ENCODE measurements around the gene CDKL4. TPM values are rescaled to one million over a fixed set of nuclear protein-coding genes. Genes with fewer than 3 reads are reported as not detected.
"Not testable (repeated sequence)": the region's sequence is repeated elsewhere in the genome, so short reads cannot be mapped to it uniquely, and the experiment has no call there.

The CDKL4 gene
- total RNA-seq, 4 donors from 2014 or later, result 0.34 to 2.5 (median 0.96) TPM

DNA sequence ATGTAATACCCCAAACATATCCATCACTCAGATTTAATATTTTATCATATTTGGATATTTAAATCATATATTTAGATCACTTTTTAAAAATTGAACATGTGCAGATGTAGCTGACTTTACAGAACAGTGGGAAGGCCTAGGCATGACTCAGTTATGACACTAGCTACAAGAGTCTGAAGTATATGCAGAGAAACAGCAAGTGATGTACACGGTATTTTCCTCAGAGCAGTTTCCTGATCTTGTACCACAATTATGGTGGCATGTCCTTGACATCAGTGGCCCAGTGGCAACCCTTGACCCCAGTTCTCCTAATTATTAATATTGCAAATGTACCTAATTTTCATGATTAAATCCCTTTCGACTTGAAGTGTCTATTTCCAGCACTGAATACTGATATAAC lies 28.2 kb downstream of the CDKL4 start:
- Histone ChIP-seq H3K4me1 (no peaks in the 10 kb centered on the region), H3K27me3 (no peaks in the 10 kb centered on the region), H3K4me3 (replicated peaks in 1 of 3) (no peak overlapping the region), H3K9me3 (no peaks in the 10 kb centered on the region), H3K27ac (no peak overlapping the region), H3K36me3 (no peaks in the 10 kb centered on the region)
- TF ChIP-seq, protein P1, sequence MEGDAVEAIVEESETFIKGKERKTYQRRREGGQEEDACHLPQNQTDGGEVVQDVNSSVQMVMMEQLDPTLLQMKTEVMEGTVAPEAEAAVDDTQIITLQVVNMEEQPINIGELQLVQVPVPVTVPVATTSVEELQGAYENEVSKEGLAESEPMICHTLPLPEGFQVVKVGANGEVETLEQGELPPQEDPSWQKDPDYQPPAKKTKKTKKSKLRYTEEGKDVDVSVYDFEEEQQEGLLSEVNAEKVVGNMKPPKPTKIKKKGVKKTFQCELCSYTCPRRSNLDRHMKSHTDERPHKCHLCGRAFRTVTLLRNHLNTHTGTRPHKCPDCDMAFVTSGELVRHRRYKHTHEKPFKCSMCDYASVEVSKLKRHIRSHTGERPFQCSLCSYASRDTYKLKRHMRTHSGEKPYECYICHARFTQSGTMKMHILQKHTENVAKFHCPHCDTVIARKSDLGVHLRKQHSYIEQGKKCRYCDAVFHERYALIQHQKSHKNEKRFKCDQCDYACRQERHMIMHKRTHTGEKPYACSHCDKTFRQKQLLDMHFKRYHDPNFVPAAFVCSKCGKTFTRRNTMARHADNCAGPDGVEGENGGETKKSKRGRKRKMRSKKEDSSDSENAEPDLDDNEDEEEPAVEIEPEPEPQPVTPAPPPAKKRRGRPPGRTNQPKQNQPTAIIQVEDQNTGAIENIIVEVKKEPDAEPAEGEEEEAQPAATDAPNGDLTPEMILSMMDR (IDR thresholded peaks at IDR 0.05), result no peak
- no peak for TF ChIP-seq POLR2A (IDR thresholded peaks at IDR 0.05)
- DNase-seq, result no peak
- intact Hi-C loops (cut with DNase I), result no loop called here
- WGBS, 2 donors, result 84 to 90% methylated on average over 2 of the region's 2 CpGs

DNA sequence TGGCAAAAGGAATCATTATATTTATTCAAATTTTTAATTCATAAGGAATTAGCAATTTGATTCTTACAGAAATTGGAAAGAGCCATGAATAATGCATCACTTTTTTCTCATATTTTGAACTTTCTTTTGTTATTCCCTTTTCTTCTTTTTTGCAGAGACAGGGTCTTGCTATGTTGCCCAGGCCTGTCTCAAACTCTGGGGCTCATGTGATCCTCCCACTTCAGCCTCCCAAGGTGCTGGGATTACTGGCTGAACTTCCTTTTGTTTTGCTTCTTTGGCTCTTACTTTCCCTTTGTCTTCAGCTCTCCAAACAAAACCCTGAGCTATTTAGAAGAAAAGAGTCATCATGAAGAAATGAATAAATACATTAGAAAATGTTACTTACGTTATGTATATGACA lies 30.8 kb downstream of the CDKL4 start:
- Histone ChIP-seq H3K4me1 (no peaks in the 10 kb centered on the region), H3K9me3 (no peaks in the 10 kb centered on the region), H3K36me3 (no peaks in the 10 kb centered on the region), H3K27ac (no peak overlapping the region), H3K27me3 (no peaks in the 10 kb centered on the region), H3K4me3 (replicated peaks in 1 of 3) (no peak overlapping the region)
- 94 to 97% methylated on average over 1 of the region's 1 CpG for WGBS, 2 donors
- no peak for TF ChIP-seq POLR2A (IDR thresholded peaks at IDR 0.05)
- TF ChIP-seq, protein P1 (IDR thresholded peaks at IDR 0.05), result no peak
- DNase-seq, result no peak
- intact Hi-C loops (cut with DNase I), result no loop called here

DNA sequence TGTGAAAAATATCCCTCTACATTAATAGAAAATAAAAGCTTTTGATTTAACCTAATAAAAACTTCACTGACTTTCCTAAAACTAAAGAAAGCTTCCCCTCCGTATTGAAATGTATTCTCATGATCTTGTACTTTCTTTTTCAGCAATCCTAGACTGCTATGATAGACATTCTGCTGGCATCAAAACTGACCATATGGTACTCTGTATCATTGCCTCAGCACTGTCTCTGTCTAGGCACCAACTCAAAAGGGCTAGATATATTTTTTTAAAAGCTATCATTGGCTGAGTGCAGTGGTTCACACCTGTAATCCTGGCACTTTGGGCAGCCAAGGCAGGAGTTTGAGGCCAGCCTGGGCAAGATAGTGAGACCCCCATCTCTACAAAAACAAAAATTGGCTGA lies 32.9 kb downstream of the CDKL4 start:
- TF ChIP-seq, protein P1 (IDR thresholded peaks at IDR 0.05), result no peak
- no peak for TF ChIP-seq POLR2A (IDR thresholded peaks at IDR 0.05)
- Histone ChIP-seq H3K36me3 (no peaks in the 10 kb centered on the region), H3K27ac (no peak overlapping the region), H3K4me1 (no peaks in the 10 kb centered on the region), H3K9me3 (no peaks in the 10 kb centered on the region), H3K4me3 (replicated peaks in 1 of 3) (no peak overlapping the region), H3K27me3 (no peaks in the 10 kb centered on the region)
- intact Hi-C loops (cut with DNase I), result no loop called here
- no peak for DNase-seq
- 91 to 94% methylated on average over 1 of the region's 1 CpG for WGBS, 2 donors

DNA sequence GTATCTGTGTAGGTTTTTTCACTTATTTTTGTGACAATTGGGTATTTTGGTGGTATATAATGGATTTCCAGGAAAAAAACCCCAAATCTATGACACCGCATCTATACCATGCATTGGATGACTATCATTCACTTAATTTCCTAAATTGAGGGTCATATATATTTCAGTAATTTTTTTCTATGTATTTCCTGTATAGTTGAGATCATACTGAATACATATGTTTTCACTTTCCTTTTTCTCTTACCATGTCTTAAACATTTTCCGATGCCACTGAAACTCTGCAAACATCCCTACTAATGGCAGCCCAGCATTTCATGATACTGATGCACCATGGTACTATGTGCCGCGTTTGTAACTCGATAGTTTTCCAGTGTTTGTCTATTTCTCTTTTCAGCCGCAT lies 40.4 kb downstream of the CDKL4 start:
- Histone ChIP-seq H3K4me3 (replicated peaks in 1 of 3) (no peak overlapping the region), H3K36me3 (no peaks in the 10 kb centered on the region), H3K4me1 (no peaks in the 10 kb centered on the region), H3K27me3 (no peaks in the 10 kb centered on the region), H3K27ac (no peak overlapping the region), H3K9me3 (no peaks in the 10 kb centered on the region)
- intact Hi-C loops (cut with DNase I), result no loop called here
- no peak for TF ChIP-seq POLR2A (IDR thresholded peaks at IDR 0.05)
- TF ChIP-seq, protein P1 (IDR thresholded peaks at IDR 0.05), result no peak
- 95% methylated on average over 5 to 6 of the region's 6 CpGs for WGBS, 2 donors
- no peak for DNase-seq

DNA sequence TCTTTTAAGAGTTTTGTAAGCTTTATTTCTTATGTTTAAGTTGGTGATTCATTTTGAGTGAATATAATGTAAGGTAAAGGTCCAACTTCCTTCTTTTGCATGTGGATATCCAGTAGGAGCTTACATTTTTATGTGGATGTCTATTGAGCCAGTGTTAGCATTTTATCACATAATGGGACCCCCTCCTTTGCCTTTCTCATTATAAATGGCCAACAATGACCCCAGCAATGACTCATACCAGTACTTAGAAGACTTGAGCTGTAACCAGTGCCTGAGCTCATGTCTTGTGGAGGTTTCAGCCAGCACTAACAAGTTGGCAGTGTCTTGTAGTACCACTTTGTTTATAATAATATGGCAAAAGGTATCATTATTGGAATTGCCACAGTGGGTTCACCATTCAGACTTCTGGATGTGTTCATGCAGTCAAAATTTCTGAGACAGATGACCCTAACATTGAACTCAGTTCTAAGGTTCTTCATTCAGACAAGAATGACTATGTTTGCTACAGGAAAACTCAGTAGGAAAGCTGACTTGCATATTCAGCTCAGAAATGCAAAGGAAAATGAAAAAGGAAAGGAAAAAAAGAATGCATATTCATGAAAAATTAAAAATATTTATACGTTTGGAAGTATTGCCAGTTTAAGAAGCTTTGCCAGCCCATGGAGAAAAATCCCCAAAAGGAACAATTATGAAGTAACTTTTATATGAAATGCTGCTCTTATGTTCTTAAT lies 41.0 kb downstream of the CDKL4 start:
- no peak for DNase-seq
- 88 to 90% methylated on average over 1 of the region's 1 CpG for WGBS, 2 donors
- Histone ChIP-seq H3K4me1 (no peaks in the 10 kb centered on the region), H3K36me3 (no peaks in the 10 kb centered on the region), H3K9me3 (no peaks in the 10 kb centered on the region), H3K27ac (no peak overlapping the region), H3K27me3 (no peaks in the 10 kb centered on the region), H3K4me3 (replicated peaks in 1 of 3) (no peak overlapping the region)
- TF ChIP-seq POLR2A (IDR thresholded peaks at IDR 0.05), result no peak
- TF ChIP-seq, protein P1 (IDR thresholded peaks at IDR 0.05), result no peak
- intact Hi-C loops (cut with DNase I), result no loop called here

DNA sequence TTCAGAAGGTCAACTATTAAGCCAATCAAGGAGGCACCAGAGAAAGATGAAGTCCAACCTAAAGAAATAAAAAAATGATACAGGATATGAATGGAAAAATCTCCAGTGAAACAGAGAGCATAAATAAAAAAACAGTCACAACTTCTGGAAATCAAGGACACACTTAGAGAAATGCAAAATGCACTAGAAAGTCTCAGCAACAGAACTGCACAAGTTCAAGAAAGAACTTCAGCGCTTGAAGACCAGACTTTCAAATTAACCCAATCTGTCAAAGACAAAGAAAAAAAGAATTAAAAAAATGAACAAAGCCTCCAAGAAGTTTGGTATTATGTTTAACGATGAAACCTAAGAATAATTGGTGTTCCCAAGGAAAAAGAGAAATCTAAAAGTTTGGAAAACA lies 46.8 kb downstream of the CDKL4 start:
- H3K4me3 ChIP-seq (replicated peaks in 1 of 3); H3K27me3 ChIP-seq; H3K27ac ChIP-seq; H3K4me1 ChIP-seq; intact Hi-C loops (cut with DNase I); H3K36me3 ChIP-seq; H3K9me3 ChIP-seq; DNase-seq: not testable (repeated sequence)
- 99% methylated on average over 2 of the region's 2 CpGs for WGBS, 2 donors

All from thyroid gland (tissue), 4 donors.